H7 (cell line): Measurements from ENCODE around the gene NUDT19. TPM values are rescaled to one million over a fixed set of nuclear protein-coding genes. Genes with fewer than 3 reads are reported as not detected.
"Not testable (repeated sequence)": the region's sequence is repeated elsewhere in the genome, so short reads cannot be mapped to it uniquely, and the experiment has no call there.

Experiments used
- DNase-seq: peaks from one replicate; pipeline ENCODE4 v3.0.0; 2012
- H3K27me3 ChIP-seq: 2 replicates; pipeline ENCODE4 v1.6.0; 2011; ENCODE audit warnings: mild to moderate bottlenecking, low read length; ENCODE audit not compliant: control insufficient read depth, insufficient read depth
- H3K36me3 ChIP-seq: replicated peaks from 2 replicates; pipeline ENCODE4 v1.5.1; 2011; ENCODE audit warnings: low read length; ENCODE audit not compliant: control insufficient read depth, insufficient read depth
- H3K4me3 ChIP-seq: 2 replicates; pipeline ENCODE4 v1.5.1; 2011; ENCODE audit warnings: low read depth, mild to moderate bottlenecking, control low read depth, low read length, moderate library complexity; ENCODE audit not compliant: insufficient read depth
- total RNA-seq: library from RNA; depleted of rRNA; stranded (reverse); fragments of >200 nt; shearing (Covaris generic); gene quantifications from 2 replicates; pipeline ENCODE4 v1.2.3, GENCODE V29; 2014

NUDT19 gene
- total RNA-seq, 1 experiment from 2014 or later = 1.3 TPM

GRCh38 chr19:32711747-32712146 is 20.1 kb downstream of the NUDT19 start:
- H3K36me3 ChIP-seq = no peaks in the 10 kb centered on the region
- H3K27me3 ChIP-seq = no peaks in the 10 kb centered on the region
- no peak for DNase-seq
- H3K4me3 ChIP-seq = no peak overlapping the region

GRCh38 chr19:32716203-32716602 is 24.6 kb downstream of the NUDT19 start:
- DNase-seq, H3K36me3 ChIP-seq, H3K27me3 ChIP-seq, H3K4me3 ChIP-seq: not testable (repeated sequence)

- DNase-seq = no peak
- Histone ChIP-seq H3K27me3 (no peaks in the 10 kb centered on the region), H3K4me3 (no peak overlapping the region), H3K36me3 (no peaks in the 10 kb centered on the region)
Measured at GRCh38 chr19:32717496-32717895, 25.9 kb downstream of the NUDT19 start.

- no peak for DNase-seq
- Histone ChIP-seq H3K36me3 (no peaks in the 10 kb centered on the region), H3K27me3 (no peaks in the 10 kb centered on the region), H3K4me3 (no peak overlapping the region)
Measured at GRCh38 chr19:32718286-32718685, 26.7 kb downstream of the NUDT19 start.

DNA sequence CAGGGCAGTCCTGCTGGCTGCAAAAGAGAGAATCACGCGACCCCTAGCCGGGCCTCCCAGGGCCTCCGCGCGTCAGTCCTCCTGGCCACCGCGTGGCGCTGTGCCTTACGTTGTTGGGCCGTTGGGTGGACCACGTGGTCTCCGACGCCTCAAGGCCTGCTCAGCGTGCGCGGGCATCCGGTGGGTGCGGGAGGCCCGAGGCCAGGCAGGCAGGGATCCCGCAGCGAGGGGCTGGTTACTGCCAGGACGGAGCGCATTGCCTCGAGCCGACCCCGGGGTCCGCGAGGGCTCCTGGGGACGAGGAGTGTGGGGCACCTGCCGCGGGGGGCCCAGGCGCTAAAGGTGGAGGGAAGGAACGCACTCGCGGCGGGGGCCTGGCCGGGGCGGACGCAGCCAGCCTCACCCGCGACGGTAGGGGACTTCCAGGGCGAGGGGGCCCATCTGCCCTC is 28.0 kb downstream of the NUDT19 start, which contains the start of gene TDRD12:
TSS of gene TDRD12 (plus strand) at position 157 of the 449 bp plus-strand sequence. CDS start 306 bp downstream, outside the sequence.
- H3K36me3 ChIP-seq = no peaks in the 10 kb centered on the region
- H3K27me3 ChIP-seq = no peaks in the 10 kb centered on the region
- DNase-seq = peak; percentile 84
- no peak within 1 kb of the TSS for H3K4me3 ChIP-seq

GRCh38 chr19:32720216-32720935 is 28.8 kb downstream of the NUDT19 start:
- Histone ChIP-seq H3K36me3 (no peaks in the 10 kb centered on the region), H3K4me3 (no peak overlapping the region), H3K27me3 (no peaks in the 10 kb centered on the region)
- peak; percentile 83 for DNase-seq

- no peak for DNase-seq
- no peak overlapping the region for H3K4me3 ChIP-seq
- H3K27me3 ChIP-seq = no peaks in the 10 kb centered on the region
- no peaks in the 10 kb centered on the region for H3K36me3 ChIP-seq
Measured at GRCh38 chr19:32720936-32721250, 29.3 kb downstream of the NUDT19 start.

- H3K4me3 ChIP-seq = no peak overlapping the region
- no peak for DNase-seq
- no peaks in the 10 kb centered on the region for H3K36me3 ChIP-seq
- no peaks in the 10 kb centered on the region for H3K27me3 ChIP-seq
Measured at GRCh38 chr19:32735936-32736335, 44.3 kb downstream of the NUDT19 start.

DNA sequence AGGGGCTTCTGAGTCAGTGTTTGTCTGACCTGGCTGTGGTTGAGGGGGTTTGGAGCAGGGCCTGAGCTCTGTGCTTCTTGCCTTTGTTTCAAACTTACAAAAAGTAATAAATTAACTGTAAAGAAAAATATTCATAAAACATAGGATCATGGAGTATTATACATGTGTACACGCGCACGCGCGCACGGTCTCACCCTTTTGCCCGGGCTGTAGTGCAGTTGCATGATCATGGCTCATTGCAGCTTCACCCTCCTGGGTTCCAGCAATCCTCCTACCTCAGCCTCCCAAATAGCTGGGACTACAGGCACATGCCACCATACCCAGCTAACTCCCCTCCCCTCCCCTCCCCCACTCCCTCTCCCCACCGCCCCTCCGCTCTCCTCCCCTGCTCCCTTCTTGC is 51.4 kb downstream of the NUDT19 start:
- Histone ChIP-seq H3K27me3 (no peaks in the 10 kb centered on the region), H3K36me3 (no peaks in the 10 kb centered on the region), H3K4me3 (no peak overlapping the region)
- no peak for DNase-seq

DNA sequence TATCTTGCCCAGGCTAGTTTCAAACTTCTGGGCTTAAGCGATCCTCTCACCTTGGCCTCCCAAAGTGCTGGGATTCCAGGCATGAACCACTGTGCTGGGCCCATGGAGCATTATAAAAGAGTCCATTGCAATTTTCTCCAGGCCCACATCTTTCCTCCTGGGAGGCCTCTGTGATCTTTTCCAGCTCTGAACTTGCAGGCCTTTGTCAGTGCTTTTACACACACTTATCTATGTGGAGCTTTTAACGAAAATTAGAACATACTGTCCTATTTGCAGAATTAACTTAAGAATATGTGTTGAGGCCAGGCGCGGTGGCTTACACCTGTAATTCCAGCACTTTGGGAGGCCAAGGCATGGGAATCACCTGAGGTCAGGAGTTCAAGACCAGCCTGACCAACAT is 51.8 kb downstream of the NUDT19 start:
- Histone ChIP-seq H3K27me3 (no peaks in the 10 kb centered on the region), H3K36me3 (no peaks in the 10 kb centered on the region), H3K4me3 (no peak overlapping the region)
- DNase-seq = no peak

- no peak overlapping the region for H3K4me3 ChIP-seq
- H3K36me3 ChIP-seq = no peaks in the 10 kb centered on the region
- no peaks in the 10 kb centered on the region for H3K27me3 ChIP-seq
- DNase-seq = no peak
Measured at GRCh38 chr19:32744555-32745325, 53.1 kb downstream of the NUDT19 start.

GRCh38 chr19:32745594-32746251 is 54.1 kb downstream of the NUDT19 start:
- not testable (repeated sequence) for H3K4me3 ChIP-seq, DNase-seq, H3K36me3 ChIP-seq, H3K27me3 ChIP-seq

DNA sequence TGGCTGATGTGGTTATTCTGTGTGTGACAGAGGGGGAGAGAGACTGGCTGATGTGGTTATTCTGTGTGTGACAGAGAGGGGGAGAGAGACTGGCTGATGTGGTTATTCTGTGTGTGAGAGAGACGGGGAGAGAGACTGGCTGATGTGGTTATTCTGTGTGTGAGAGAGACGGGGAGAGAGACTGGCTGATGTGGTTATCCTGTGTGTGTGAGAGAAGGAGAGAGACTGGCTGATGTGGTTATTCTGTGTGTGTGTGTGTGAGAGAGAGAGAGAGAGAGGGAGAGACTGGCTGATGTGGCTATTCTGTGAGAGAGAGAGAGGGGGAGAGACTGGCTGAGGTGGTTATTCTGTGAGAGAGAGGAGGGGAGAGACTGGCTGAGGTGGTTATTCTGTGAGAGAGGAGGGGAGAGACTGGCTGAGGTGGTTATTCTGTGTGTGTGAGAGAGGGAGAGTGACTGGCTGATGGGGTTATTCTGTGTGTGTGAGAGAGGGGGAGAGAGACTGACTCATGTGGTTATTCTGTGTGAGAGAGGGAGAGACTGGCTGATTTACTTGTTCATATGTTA is 55.1 kb downstream of the NUDT19 start:
- not testable (repeated sequence) for H3K36me3 ChIP-seq, H3K27me3 ChIP-seq, H3K4me3 ChIP-seq, DNase-seq

GRCh38 chr19:32748497-32748896 is 56.9 kb downstream of the NUDT19 start:
- Histone ChIP-seq H3K4me3 (no peak overlapping the region), H3K27me3 (no peaks in the 10 kb centered on the region), H3K36me3 (no peaks in the 10 kb centered on the region)
- peak; percentile 49 for DNase-seq
